ENCODE measurements around the gene ASTN2. TPM values are rescaled to one million over a fixed set of nuclear protein-coding genes. Genes with fewer than 3 reads are reported as not detected.
"Not testable (repeated sequence)": the region's sequence is repeated elsewhere in the genome, so short reads cannot be mapped to it uniquely, and the experiment has no call there.

The ASTN2 gene
- total and polyA plus RNA-seq, 3 donors from 2014 or later = 55.7 to 157 (median 117) TPM

- Histone ChIP-seq H3K9me3 (no peaks in the 10 kb centered on the region), H3K4me1 (no peaks in the 10 kb centered on the region), H3K27ac (no peak overlapping the region), H3K4me3 (no peak overlapping the region), H3K36me3 (ENCODE audit: low read depth, missing control alignments) (no peaks in the 10 kb centered on the region), H3K27me3 (no peaks in the 10 kb centered on the region)
- 40 to 41% methylated on average over 1 of the region's 1 CpG for WGBS, 2 donors
- DNase-seq = no peak
- intact Hi-C loops (cut with DNase I; ENCODE audit: low total_unique reads) = no loop called here
- TF ChIP-seq CTCF (IDR thresholded peaks at IDR 0.05) = no peak
- TF ChIP-seq POLR2A (IDR thresholded peaks at IDR 0.05) = no peak
Observed at GRCh38 chr9:116901260-116901659, 513.6 kb downstream of the ASTN2 start.

GRCh38 chr9:116900543-116900942, 514.3 kb downstream of the ASTN2 start:
- no peak overlapping the region for H3K4me3 ChIP-seq
- H3K27ac ChIP-seq = no peak overlapping the region
- no peaks in the 10 kb centered on the region for H3K27me3 ChIP-seq
- no peaks in the 10 kb centered on the region for H3K36me3 ChIP-seq (ENCODE audit: low read depth, missing control alignments)
- no peak for TF ChIP-seq POLR2A (IDR thresholded peaks at IDR 0.05)
- TF ChIP-seq CTCF (IDR thresholded peaks at IDR 0.05) = no peak
- no peaks in the 10 kb centered on the region for H3K9me3 ChIP-seq
- no peaks in the 10 kb centered on the region for H3K4me1 ChIP-seq
- DNase-seq = no peak
- 69 to 70% methylated on average over 6 of the region's 6 CpGs for WGBS, 2 donors
- intact Hi-C loops (cut with DNase I; ENCODE audit: low total_unique reads) = no loop called here

GRCh38 chr9:116900007-116900367, 514.9 kb downstream of the ASTN2 start:
- 67 to 68% methylated on average over 1 of the region's 1 CpG for WGBS, 2 donors
- H3K4me3 ChIP-seq = no peak overlapping the region
- H3K4me1 ChIP-seq = no peaks in the 10 kb centered on the region
- H3K27me3 ChIP-seq = no peaks in the 10 kb centered on the region
- TF ChIP-seq CTCF (IDR thresholded peaks at IDR 0.05) = no peak
- no peak for TF ChIP-seq POLR2A (IDR thresholded peaks at IDR 0.05)
- intact Hi-C loops (cut with DNase I; ENCODE audit: low total_unique reads) = no loop called here
- H3K9me3 ChIP-seq = no peaks in the 10 kb centered on the region
- H3K36me3 ChIP-seq (ENCODE audit: low read depth, missing control alignments) = no peaks in the 10 kb centered on the region
- DNase-seq = no peak
- H3K27ac ChIP-seq = no peak overlapping the region

GRCh38 chr9:116899337-116900006, 515.4 kb downstream of the ASTN2 start:
- H3K4me3 ChIP-seq = no peak overlapping the region
- H3K36me3 ChIP-seq (ENCODE audit: low read depth, missing control alignments) = no peaks in the 10 kb centered on the region
- no peak overlapping the region for H3K27ac ChIP-seq
- H3K9me3 ChIP-seq = no peaks in the 10 kb centered on the region
- H3K4me1 ChIP-seq = no peaks in the 10 kb centered on the region
- intact Hi-C loops (cut with DNase I; ENCODE audit: low total_unique reads) = no loop called here
- no peak for DNase-seq
- 56 to 73% methylated on average over 2 of the region's 2 CpGs for WGBS, 2 donors
- TF ChIP-seq POLR2A (IDR thresholded peaks at IDR 0.05) (no peak), CTCF (IDR thresholded peaks at IDR 0.05) (no peak)
- no peaks in the 10 kb centered on the region for H3K27me3 ChIP-seq

- H3K4me1 ChIP-seq; H3K9me3 ChIP-seq; intact Hi-C loops (cut with DNase I; ENCODE audit: low total_unique reads); H3K4me3 ChIP-seq; H3K36me3 ChIP-seq (ENCODE audit: low read depth, missing control alignments); H3K27me3 ChIP-seq; H3K27ac ChIP-seq; DNase-seq: not testable (repeated sequence)
- WGBS, 2 donors = 88 to 89% methylated on average over 5 of the region's 5 CpGs
Observed at GRCh38 chr9:116898131-116898530, 516.7 kb downstream of the ASTN2 start.

Data from testis (tissue), 3 donors.